GM12891 (cell line): ENCODE measurements around the gene TMEM236.

ENCODE experiments used
- DNase-seq: peaks from one replicate; pipeline ENCODE4 v3.0.0; 2011; ENCODE audit warnings: low spot score; ENCODE audit not compliant: insufficient read length
- FAIRE-seq: peaks from 2 replicates; lab custom pipeline; 2011; peaks lifted over from hg19 to GRCh38; lab: Jason Lieb, UNC
- PAX5 ChIP-seq: IDR thresholded peaks from 2 replicates; pipeline ENCODE4 v1.6.1; 2011; ENCODE audit warnings: low read length, moderate library complexity, mild to moderate bottlenecking; ENCODE audit not compliant: insufficient read depth, severe bottlenecking
- POLR2A ChIP-seq: IDR thresholded peaks from 2 replicates; pipeline ENCODE4 v1.6.1; 2011; ENCODE audit warnings: low read depth, low read length, control low read depth
- POLR2AphosphoS5 ChIP-seq: IDR thresholded peaks from 2 replicates; pipeline ENCODE4 v1.6.1; 2011; ENCODE audit warnings: low read depth, low read length, control low read depth
- POU2F2 ChIP-seq: IDR thresholded peaks from 2 replicates; pipeline ENCODE4 v1.6.1; 2011; ENCODE audit warnings: low read depth, mild to moderate bottlenecking, control low read depth, low read length, moderate library complexity
- SPI1 ChIP-seq: IDR thresholded peaks from 2 replicates; pipeline ENCODE4 v1.6.1; 2011; ENCODE audit warnings: low read depth, low read length, control low read depth
- TAF1 ChIP-seq: IDR thresholded peaks from 2 replicates; pipeline ENCODE4 v1.6.1; 2011; ENCODE audit warnings: low read depth, low read length, control low read depth

The TMEM236 gene

DNA sequence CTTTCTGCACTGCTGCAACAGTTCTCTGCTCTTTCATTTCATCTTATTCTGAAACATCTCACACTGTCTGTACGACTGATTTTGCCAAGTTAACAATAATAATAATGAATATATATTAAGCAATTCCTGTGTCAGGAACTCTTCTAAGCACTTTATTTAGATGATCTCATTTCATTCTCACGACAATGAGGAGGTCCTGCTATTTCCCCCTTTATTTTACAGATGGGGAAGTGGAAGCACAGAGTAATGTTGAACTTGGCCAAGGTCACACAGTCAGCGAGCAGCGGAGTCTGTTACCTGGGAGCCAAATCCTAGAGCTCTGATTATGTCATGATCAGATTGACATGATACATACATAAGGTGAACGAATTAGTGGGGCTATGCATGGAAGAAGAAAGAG lies 63.0 kb downstream of the TMEM236 start:
- FAIRE-seq = no peak
- no peak for TF ChIP-seq SPI1
- no peak for TF ChIP-seq POU2F2
- no peak for TF ChIP-seq PAX5
- no peak for TF ChIP-seq POLR2AphosphoS5
- no peak for TF ChIP-seq POLR2A
- no peak for TF ChIP-seq TAF1

DNA sequence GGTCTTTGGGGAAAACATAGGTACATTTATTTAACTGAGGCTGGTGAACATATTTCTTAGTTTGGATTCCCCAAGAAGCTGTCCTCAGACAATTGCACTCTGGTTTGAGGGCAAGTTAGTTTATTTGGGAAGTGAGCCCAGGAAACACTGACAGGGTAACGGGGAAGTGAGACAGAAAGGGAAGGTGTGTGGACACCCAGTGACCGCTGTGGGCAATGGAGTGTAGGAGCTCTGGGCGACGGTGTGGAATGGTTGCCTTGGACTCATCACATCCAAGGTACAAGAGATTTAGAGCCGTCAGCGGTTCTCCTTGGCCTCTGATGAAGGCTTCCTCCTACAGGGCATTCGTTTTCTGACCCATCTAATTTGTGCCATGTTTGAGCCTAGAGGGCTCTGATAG lies 64.2 kb downstream of the TMEM236 start:
- no peak for FAIRE-seq
- TF ChIP-seq POLR2A = no peak
- no peak for TF ChIP-seq PAX5
- no peak for TF ChIP-seq POU2F2
- no peak for TF ChIP-seq SPI1
- no peak for TF ChIP-seq POLR2AphosphoS5
- TF ChIP-seq TAF1 = no peak
- DNase-seq = no peak

More for the DNA sequence above, 63.0 kb downstream of the TMEM236 start:
- no peak for DNase-seq

DNA sequence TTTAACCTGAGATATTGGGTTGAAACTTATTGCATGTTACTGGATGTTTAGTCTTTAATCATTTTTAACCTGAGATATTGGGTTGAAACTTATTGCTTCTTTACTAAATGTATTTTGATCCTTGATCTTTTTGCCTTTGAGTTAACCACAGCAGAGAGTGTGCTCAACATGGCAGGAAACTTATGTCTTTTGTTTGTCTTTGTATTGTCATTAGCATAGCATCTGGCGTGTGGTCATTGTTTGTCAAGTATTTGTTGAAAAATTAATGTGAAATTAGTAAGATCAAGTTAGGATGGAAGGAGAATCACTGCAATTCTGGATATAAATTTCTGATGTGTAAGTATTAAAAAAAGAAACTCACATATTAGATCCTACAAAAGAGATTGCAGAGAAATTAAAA lies 65.3 kb downstream of the TMEM236 start:
- TF ChIP-seq POLR2AphosphoS5 (no peak), SPI1 (no peak), POU2F2 (no peak), PAX5 (no peak), POLR2A (no peak), TAF1 (no peak)
- FAIRE-seq = no peak

DNA sequence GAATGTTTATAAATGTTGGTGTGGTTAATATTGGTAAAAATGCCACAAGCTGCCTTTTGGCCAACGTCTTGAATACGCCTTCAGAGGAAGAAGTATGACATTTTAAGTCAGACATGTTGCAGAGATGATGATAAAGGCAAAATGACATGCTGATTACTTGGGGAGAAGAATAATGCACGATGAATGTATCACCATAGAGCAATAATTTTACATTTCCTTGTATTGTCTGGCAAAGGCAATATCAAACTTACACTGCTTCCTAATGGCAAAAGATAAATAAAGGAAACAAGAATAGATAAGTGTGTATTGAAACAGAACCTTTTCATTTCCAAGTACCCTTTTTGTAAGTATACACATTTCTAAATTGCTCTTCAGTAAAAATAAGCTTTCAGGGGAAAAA lies 65.8 kb downstream of the TMEM236 start:
- DNase-seq (no peak), FAIRE-seq (no peak)
- TF ChIP-seq TAF1 (no peak), PAX5 (no peak), SPI1 (no peak), POLR2A (no peak), POLR2AphosphoS5 (no peak), POU2F2 (no peak)

More for the DNA sequence above, 65.3 kb downstream of the TMEM236 start:
- no peak for DNase-seq

GRCh38 chr10:17819836-17820235 lies 67.8 kb downstream of the TMEM236 start:
- TF ChIP-seq POLR2A (no peak), SPI1 (no peak), POU2F2 (no peak), PAX5 (no peak), TAF1 (no peak), POLR2AphosphoS5 (no peak)
- DNase-seq (no peak), FAIRE-seq (no peak)

- TF ChIP-seq POU2F2 (no peak), PAX5 (no peak), POLR2AphosphoS5 (no peak), POLR2A (no peak), TAF1 (no peak), SPI1 (no peak)
- no peak for FAIRE-seq
- no peak for DNase-seq
These were observed 68.9 kb downstream of the TMEM236 start for GRCh38 chr10:17820943-17821342.

DNA sequence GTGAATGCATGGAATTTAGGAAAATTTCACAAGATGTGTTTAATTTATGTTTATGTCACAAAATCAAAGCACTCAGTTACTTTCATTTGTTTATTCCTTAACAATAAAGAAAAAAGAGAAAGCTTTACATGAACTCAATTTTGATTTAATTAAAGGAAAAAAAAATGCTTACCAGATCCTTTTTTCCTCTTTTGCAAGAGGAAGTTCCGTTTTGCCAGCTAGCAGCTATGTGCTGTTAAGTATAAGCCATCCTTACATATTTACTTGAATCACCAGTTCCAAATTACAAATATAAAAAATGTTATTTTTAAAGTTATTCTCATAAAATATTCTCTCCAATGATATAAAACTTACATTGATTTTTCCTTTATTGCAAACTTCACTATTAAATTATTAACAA lies 69.9 kb downstream of the TMEM236 start:
- TF ChIP-seq PAX5 (no peak), SPI1 (no peak), TAF1 (no peak), POLR2A (no peak), POU2F2 (no peak), POLR2AphosphoS5 (no peak)
- no peak for FAIRE-seq
- DNase-seq = no peak

GRCh38 chr10:17831341-17831740 lies 79.3 kb downstream of the TMEM236 start:
- TF ChIP-seq POLR2AphosphoS5 (no peak), PAX5 (no peak), POU2F2 (no peak), SPI1 (no peak), TAF1 (no peak), POLR2A (no peak)
- FAIRE-seq (no peak), DNase-seq (no peak)

DNA sequence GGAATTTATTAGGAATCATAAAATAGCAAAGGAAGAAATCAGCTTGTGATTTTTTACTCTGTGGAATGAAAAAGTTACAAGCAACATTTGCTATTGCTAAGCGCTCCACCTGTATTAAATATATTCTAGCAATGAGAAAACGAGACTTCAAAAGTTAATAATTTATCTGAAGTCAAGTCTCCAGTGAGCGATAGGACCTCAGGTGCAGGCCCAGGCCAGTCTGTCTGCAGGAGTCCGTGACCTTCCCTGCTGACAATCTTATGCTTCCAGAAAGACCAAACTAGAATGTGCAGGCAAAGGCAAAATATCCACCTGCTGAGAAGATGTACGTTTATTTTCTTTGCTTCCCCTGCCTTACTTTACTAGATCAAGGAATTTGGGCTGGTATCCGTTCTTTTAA lies 79.9 kb downstream of the TMEM236 start:
- FAIRE-seq (no peak), DNase-seq (no peak)
- TF ChIP-seq PAX5 (no peak), TAF1 (no peak), SPI1 (no peak), POLR2A (no peak), POLR2AphosphoS5 (no peak), POU2F2 (no peak)

DNA sequence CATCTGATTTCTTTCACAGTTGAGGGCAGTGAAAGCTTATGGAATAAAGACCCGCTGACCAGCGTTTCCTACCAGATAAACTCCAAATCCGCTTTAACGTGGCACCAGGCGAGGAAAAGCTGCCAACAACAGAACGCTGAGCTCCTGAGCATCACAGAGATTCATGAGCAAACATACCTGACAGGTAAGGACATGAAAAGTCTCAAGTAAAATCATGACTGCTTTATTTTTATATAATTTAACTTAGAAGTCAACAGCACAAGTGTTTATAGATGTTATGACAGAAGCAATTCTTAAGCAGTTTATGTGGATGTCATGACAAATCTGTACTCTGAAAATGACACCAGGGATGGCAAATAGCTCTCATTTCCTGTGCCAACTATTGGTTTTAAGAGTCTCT lies 81.7 kb downstream of the TMEM236 start:
- TF ChIP-seq PAX5 (no peak), POLR2AphosphoS5 (no peak), POLR2A (no peak), TAF1 (no peak), POU2F2 (no peak), SPI1 (no peak)
- FAIRE-seq = no peak
- DNase-seq = no peak

DNA sequence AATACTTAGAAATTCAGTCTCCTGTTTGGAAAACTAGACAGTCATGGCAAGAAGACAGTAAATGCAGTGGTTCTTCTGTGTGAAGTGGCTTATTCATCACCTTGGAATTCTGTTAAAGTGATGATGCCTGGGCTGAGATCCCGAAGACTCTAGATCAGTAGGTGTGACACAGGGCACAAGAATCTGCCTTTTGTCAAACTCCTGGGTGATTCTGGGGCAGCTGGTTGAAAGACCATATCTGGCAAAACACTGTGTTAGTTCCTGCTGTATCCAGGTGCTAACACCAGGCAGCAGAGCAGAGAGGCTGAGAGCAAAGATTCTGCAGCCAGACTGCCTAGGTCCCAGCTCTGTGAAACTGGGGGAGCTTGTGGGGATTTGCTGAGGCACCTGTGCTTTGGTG lies 83.7 kb downstream of the TMEM236 start:
- TF ChIP-seq PAX5 = no peak
- no peak for TF ChIP-seq SPI1
- TF ChIP-seq POLR2AphosphoS5 = no peak
- no peak for TF ChIP-seq POU2F2
- no peak for TF ChIP-seq TAF1
- no peak for TF ChIP-seq POLR2A
- no peak for FAIRE-seq

More for the DNA sequence above, 83.7 kb downstream of the TMEM236 start:
- no peak for DNase-seq
